Keratinocyte (primary cell): ENCODE results near the gene ZFYVE28.

Experiments
- EZH2 ChIP-seq: IDR thresholded peaks from one replicate; pipeline ENCODE4 v1.6.1; 2012; ENCODE audit warnings: inconsistent platforms, mild to moderate bottlenecking, low read length, moderate library complexity
- TF ChIP-seq, protein P1 (sequence below), 3 experiments: IDR thresholded peaks in 1 of 3; conservative IDR thresholded peaks in 1 of 3; optimal IDR thresholded peaks in 1 of 3; 2 replicates in 2 of 3; 3 replicates in 1 of 3; pipeline versions ENCODE3 to v1.5.1; 2011; ENCODE audit warnings: low read length in 3 of 3, mild to moderate bottlenecking in 3 of 3, moderate library complexity in 2 of 3, control low read depth in 1 of 3, inconsistent platforms in 1 of 3; ENCODE audit not compliant: insufficient read depth in 2 of 3; ENCODE audit errors: extremely low read depth in 1 of 3

DNA sequence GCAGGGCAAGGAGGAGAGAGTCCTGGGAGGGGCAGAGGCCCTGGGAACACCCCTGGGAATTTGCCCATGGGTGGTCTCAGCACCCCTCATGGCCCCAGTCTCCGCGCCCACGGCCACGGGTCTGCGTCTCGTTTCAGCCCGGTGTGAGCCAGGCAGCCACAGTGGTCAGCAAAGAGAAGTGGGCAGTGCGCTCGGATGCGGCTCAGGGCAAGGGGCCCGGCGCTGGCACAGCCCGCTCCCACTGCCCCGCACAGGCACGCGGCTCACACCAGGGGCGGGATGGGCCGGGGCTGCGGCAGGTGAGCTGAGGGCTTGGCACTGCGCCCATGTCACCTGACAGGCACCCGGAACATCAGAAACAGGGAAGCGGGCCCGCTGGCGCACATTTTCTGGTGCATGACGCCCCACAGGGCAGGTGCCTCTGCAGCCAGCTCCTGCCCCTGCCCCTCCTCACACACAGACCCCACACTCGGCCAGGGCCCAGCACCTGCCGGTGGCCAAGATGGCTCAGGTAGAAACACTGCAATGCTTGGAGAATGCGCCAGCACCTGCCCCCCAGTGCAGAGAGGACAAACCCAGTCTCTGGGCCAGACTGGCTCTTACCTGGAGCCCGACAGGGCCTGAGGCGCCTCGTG, 114.6 kb downstream of the ZFYVE28 start:
- TF ChIP-seq, protein P1, sequence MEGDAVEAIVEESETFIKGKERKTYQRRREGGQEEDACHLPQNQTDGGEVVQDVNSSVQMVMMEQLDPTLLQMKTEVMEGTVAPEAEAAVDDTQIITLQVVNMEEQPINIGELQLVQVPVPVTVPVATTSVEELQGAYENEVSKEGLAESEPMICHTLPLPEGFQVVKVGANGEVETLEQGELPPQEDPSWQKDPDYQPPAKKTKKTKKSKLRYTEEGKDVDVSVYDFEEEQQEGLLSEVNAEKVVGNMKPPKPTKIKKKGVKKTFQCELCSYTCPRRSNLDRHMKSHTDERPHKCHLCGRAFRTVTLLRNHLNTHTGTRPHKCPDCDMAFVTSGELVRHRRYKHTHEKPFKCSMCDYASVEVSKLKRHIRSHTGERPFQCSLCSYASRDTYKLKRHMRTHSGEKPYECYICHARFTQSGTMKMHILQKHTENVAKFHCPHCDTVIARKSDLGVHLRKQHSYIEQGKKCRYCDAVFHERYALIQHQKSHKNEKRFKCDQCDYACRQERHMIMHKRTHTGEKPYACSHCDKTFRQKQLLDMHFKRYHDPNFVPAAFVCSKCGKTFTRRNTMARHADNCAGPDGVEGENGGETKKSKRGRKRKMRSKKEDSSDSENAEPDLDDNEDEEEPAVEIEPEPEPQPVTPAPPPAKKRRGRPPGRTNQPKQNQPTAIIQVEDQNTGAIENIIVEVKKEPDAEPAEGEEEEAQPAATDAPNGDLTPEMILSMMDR (optimal IDR thresholded peaks at IDR 0.05 in 1 of 3, IDR thresholded peaks at IDR 0.05 in 1 of 3, conservative IDR thresholded peaks at IDR 0.05 in 1 of 3; ENCODE audit: extremely low read depth in 1 of 3, insufficient read depth in 2 of 3, low read length in 3 of 3) = no peak
- no peak for TF ChIP-seq EZH2
